GM12801 (cell line): ENCODE results near the gene CDKL1.

Experiments
- CTCF ChIP-seq: IDR thresholded peaks from one replicate; pipeline ENCODE4 v1.5.1; 2011; ENCODE audit warnings: control low read depth; ENCODE audit not compliant: insufficient read length; ENCODE audit errors: extremely low read depth

The CDKL1 gene

GRCh38 chr14:50362764-50363713 lies 33.6 kb downstream of the CDKL1 start:
- no peak for TF ChIP-seq CTCF

DNA sequence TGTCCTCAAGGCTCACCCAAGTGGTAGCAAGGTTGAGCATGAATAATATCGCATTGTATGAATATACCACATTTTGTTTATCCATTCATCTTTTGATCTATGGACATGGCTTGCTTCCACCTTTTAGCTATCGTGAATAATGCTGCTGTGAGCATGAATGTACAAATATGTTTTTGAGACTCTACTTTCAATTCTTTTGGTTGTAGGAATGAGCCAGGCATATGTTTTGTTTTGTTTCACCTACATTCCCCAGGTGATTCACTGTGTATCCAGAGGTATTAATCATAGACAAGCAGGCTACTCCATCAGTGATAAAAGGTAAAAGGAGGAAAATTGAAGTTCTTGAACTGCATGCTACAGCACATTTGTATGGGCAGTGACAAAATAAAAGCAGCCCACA lies 35.8 kb downstream of the CDKL1 start:
- no peak for TF ChIP-seq CTCF

GRCh38 chr14:50360093-50360492 lies 36.6 kb downstream of the CDKL1 start:
- no peak for TF ChIP-seq CTCF

- no peak for TF ChIP-seq CTCF
Observed at GRCh38 chr14:50359631-50360030, 37.0 kb downstream of the CDKL1 start.

GRCh38 chr14:50357753-50358395 lies 38.8 kb downstream of the CDKL1 start:
- TF ChIP-seq CTCF, result no peak

DNA sequence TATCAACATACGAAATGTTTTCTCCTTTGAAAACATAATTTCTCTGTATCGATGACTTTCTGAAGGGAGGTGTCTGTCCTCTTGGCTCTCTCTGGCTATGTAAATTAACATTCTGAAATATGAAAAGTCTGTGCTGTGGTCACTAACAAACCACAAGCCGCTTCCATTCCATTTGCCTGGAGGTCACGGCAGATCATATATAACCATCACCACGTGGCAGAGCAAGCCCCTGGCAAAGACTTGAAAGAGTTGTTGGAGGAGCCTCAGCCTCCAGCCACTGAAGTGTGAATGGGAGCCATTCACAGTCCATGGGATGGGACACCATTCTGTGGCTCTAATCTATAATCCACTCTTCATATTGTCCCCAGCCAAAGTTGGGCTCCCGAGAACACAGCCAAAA lies 39.6 kb downstream of the CDKL1 start:
- TF ChIP-seq CTCF, result no peak

DNA sequence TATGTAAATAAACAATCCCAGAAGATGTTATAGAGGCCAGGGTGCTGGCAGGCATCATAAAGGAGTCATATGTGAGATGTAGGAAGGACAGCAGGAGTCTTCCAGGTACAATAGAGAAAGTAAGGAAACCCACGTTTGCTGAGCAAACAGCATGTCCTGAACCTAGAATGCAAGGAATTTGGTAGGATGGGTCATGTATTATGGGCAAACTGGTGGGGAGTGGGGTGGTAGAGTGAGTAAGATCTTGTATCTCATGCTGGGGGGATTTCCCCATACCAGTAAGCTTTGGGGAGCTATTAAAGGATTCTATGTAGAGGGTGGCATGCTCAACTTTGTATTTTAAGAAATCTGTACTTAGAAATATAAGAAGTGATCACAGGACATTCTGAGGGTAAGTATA lies 41.0 kb downstream of the CDKL1 start:
- no peak for TF ChIP-seq CTCF
